GM20431 (cell line): ENCODE measurements around the gene HOXA7.

Experiments used
- in situ Hi-C: fragments of 300-500 bp; cut with MseI, MboI; formaldehyde crosslinking; loops from one replicate; pipeline ENCODE4 v1.15.0; 2020; ENCODE audit warnings: low sequenced_read_pairs; ENCODE audit not compliant: unreplicated experiment

The HOXA7 gene

GRCh38 chr7:27156508-27156898, at the start of gene HOXA7:
Gene HOXA7 (minus strand): TSS chr7:27156675. CDS start chr7:27156545, 130 bp downstream.
- in situ Hi-C loops = loop anchor here (25.0 kb wide), 2 partner anchors 769 to 1294 kb away; no protein-coding TSS in a partner anchor

GRCh38 chr7:27205325-27206280, 49.1 kb upstream of the HOXA7 start:
- in situ Hi-C loops = loop anchor here (10.0 to 25.0 kb wide), 2 partner anchors 357 to 719 kb away; no protein-coding TSS in a partner anchor

GRCh38 chr7:27204851-27205322, 48.4 kb upstream of the HOXA7 start:
- in situ Hi-C loops = loop anchor here (10.0 to 25.0 kb wide), 2 partner anchors 357 to 720 kb away; no protein-coding TSS in a partner anchor

- in situ Hi-C loops = loop anchor here (10.0 to 25.0 kb wide), 2 partner anchors 358 to 721 kb away; no protein-coding TSS in a partner anchor
Measured at GRCh38 chr7:27203964-27204594, 47.6 kb upstream of the HOXA7 start.

GRCh38 chr7:27203365-27203953, 47.0 kb upstream of the HOXA7 start:
- in situ Hi-C loops = loop anchor here (10.0 to 25.0 kb wide), 2 partner anchors 359 to 721 kb away; no protein-coding TSS in a partner anchor

- in situ Hi-C loops = loop anchor here (10.0 to 25.0 kb wide), 2 partner anchors 360 to 722 kb away; no protein-coding TSS in a partner anchor
Measured at GRCh38 chr7:27202862-27203134, 46.3 kb upstream of the HOXA7 start.

GRCh38 chr7:27202018-27202861, 45.8 kb upstream of the HOXA7 start:
- in situ Hi-C loops = loop anchor here (10.0 to 25.0 kb wide), 2 partner anchors 360 to 723 kb away; no protein-coding TSS in a partner anchor

GRCh38 chr7:27201580-27202017, 45.1 kb upstream of the HOXA7 start:
- in situ Hi-C loops = loop anchor here (10.0 to 25.0 kb wide), 2 partner anchors 361 to 723 kb away; no protein-coding TSS in a partner anchor

- in situ Hi-C loops = loop anchor here (10.0 to 25.0 kb wide), 2 partner anchors 361 to 724 kb away; no protein-coding TSS in a partner anchor
Measured at GRCh38 chr7:27200761-27201579, 44.5 kb upstream of the HOXA7 start.

GRCh38 chr7:27199849-27200760, 43.6 kb upstream of the HOXA7 start, which contains the start of gene HOXA13:
Gene HOXA13 (minus strand): TSS chr7:27200091. CDS start chr7:27200077, 14 bp downstream.
- in situ Hi-C loops = loop anchor here (10.0 to 25.0 kb wide), 2 partner anchors 362 to 725 kb away; no protein-coding TSS in a partner anchor

- in situ Hi-C loops = no loop called here
Measured at GRCh38 chr7:27198871-27199801, 42.7 kb upstream of the HOXA7 start.

- in situ Hi-C loops = no loop called here
Measured at GRCh38 chr7:27198138-27198841, 41.8 kb upstream of the HOXA7 start.

GRCh38 chr7:27197137-27198042, 40.9 kb upstream of the HOXA7 start:
- in situ Hi-C loops = no loop called here

GRCh38 chr7:27196287-27196767, 39.9 kb upstream of the HOXA7 start:
- in situ Hi-C loops = no loop called here
